Neural cell (in vitro differentiated cells): ENCODE data around the gene COBL.

Experiments
- EZH2 ChIP-seq: fragments of 200-600, 300-800 bp; shearing (Covaris generic), sonication (generic); IDR thresholded peaks from 2 replicates; pipeline ENCODE4 v1.6.1; 2014; ENCODE audit warnings: antibody characterized with exemption, low read length, borderline replicate concordance, mild to moderate bottlenecking; ENCODE audit not compliant: insufficient read depth, poor library complexity, severe bottlenecking
- POLR2AphosphoS5 ChIP-seq: IDR thresholded peaks from 2 replicates; pipeline ENCODE4 v1.6.1; 2012
- RAD21 ChIP-seq: fragments of 450-650 bp; conservative IDR thresholded peaks from 2 replicates; pipeline ENCODE4 v1.6.1; 2014; ENCODE audit warnings: antibody characterized with exemption, mild to moderate bottlenecking, moderate library complexity
- TAF1 ChIP-seq: IDR thresholded peaks from 2 replicates; pipeline ENCODE4 v1.6.1; 2012; ENCODE audit warnings: low read depth
- TF ChIP-seq, protein P1 (sequence below): fragments of 450-650 bp; IDR thresholded peaks from 2 replicates; pipeline ENCODE4 v1.5.1; 2014; ENCODE audit warnings: antibody characterized with exemption, mild to moderate bottlenecking, moderate library complexity; ENCODE audit not compliant: poor library complexity, severe bottlenecking

DNA sequence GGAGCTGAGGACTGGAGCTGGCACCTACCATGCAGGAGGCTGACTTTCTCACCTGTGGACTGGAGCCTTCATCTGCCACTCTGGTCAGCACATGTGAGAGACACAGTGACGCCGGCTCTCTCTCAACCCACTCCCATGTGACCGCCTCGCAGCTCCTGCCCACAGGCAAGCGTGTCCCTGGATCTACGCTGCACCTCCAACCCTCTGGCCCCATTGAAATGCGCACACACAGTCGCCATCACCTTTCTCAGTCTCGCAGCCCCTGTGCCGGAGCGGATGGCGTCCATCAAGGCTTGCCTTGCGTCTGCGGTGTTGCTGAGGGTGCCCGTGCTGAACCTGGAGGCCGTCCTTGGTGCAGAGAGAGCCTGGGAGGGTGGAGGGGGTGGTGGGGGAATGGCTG lies 291.7 kb downstream of the COBL start:
- no peak for TF ChIP-seq EZH2
- TF ChIP-seq, protein P1, sequence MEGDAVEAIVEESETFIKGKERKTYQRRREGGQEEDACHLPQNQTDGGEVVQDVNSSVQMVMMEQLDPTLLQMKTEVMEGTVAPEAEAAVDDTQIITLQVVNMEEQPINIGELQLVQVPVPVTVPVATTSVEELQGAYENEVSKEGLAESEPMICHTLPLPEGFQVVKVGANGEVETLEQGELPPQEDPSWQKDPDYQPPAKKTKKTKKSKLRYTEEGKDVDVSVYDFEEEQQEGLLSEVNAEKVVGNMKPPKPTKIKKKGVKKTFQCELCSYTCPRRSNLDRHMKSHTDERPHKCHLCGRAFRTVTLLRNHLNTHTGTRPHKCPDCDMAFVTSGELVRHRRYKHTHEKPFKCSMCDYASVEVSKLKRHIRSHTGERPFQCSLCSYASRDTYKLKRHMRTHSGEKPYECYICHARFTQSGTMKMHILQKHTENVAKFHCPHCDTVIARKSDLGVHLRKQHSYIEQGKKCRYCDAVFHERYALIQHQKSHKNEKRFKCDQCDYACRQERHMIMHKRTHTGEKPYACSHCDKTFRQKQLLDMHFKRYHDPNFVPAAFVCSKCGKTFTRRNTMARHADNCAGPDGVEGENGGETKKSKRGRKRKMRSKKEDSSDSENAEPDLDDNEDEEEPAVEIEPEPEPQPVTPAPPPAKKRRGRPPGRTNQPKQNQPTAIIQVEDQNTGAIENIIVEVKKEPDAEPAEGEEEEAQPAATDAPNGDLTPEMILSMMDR = no peak
- no peak for TF ChIP-seq POLR2AphosphoS5
- TF ChIP-seq RAD21 = no peak
- no peak for TF ChIP-seq TAF1
